ENCODE results near the gene SYTL3.

DNA sequence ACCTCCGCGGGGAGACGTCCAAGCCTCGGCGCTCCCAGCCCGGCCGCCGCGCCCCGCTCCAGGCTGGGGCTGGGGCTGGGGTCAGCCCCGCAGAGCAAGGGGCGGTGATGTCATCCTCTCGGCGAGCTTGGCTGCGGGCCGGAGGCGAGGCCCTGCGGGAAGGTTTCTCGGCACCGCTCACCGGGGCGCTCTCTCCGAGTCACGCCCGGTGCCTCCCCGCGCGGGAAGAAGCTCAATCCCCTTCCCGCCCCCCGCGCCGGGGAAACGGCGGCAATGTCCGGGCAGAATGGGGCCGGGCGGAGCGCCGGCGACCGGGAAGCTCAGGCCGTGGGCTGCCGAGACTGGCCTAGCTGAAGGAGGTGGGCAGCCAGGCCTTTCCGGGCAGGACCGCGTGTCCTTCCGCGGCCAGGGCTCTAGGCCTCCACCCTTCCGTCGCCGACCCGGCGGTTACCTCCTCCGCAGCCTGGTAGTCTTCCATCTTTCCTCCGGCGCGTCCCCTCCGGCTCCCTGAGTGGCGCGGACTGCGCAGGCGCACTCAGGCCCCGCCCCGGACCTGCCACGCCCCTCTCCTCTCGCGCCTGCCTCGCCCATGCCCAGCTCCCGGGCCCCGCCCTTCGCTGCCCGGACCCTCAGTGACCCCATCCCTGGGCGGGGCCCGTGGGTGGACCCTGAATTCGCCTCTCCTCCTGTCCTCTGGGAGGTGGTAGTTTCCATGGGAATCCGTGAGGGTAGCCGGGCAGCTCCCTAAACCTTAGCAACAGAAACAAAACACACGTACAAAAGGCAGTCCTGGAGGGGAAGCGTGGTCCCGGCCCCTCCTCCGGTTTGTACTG, 5.4 kb upstream of the SYTL3 start, which contains the start of gene DYNLT1:
- TF ChIP-seq, protein P1, sequence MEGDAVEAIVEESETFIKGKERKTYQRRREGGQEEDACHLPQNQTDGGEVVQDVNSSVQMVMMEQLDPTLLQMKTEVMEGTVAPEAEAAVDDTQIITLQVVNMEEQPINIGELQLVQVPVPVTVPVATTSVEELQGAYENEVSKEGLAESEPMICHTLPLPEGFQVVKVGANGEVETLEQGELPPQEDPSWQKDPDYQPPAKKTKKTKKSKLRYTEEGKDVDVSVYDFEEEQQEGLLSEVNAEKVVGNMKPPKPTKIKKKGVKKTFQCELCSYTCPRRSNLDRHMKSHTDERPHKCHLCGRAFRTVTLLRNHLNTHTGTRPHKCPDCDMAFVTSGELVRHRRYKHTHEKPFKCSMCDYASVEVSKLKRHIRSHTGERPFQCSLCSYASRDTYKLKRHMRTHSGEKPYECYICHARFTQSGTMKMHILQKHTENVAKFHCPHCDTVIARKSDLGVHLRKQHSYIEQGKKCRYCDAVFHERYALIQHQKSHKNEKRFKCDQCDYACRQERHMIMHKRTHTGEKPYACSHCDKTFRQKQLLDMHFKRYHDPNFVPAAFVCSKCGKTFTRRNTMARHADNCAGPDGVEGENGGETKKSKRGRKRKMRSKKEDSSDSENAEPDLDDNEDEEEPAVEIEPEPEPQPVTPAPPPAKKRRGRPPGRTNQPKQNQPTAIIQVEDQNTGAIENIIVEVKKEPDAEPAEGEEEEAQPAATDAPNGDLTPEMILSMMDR (IDR thresholded peaks at IDR 0.05) = no peak
- peak in 1 of 2 donors; percentile 87 for TF ChIP-seq POLR2A (IDR thresholded peaks at IDR 0.05)

Measured in lower leg skin (tissue), 3 donors.